NT2/D1 (cell line): Measurements from ENCODE around the gene PTBP3.

Experiments used
- DNase-seq: peaks from one replicate; pipeline ENCODE4 v3.0.0-alpha.2; 2011; ENCODE audit warnings: low read depth, low spot score
- H3K27me3 ChIP-seq: 2 replicates; pipeline ENCODE4 v1.6.0; 2011; ENCODE audit warnings: mild to moderate bottlenecking; ENCODE audit not compliant: insufficient read length, insufficient read depth
- H3K36me3 ChIP-seq: 2 replicates; pipeline ENCODE4 v1.6.1; 2011; ENCODE audit warnings: mild to moderate bottlenecking, low read length, mixed read lengths; ENCODE audit not compliant: insufficient read depth, insufficient read length
- H3K4me1 ChIP-seq: 2 replicates; pipeline ENCODE4 v1.5.1; 2011; ENCODE audit not compliant: insufficient read depth, insufficient read length
- H3K4me3 ChIP-seq: 2 replicates; pipeline ENCODE4 v1.5.1; 2011; ENCODE audit warnings: low read depth; ENCODE audit not compliant: insufficient read length
- H3K9ac ChIP-seq: 2 replicates; pipeline ENCODE4 v1.6.0; 2011; ENCODE audit warnings: low read depth; ENCODE audit not compliant: insufficient read length
- H3K9me3 ChIP-seq: 2 replicates; pipeline ENCODE4 v1.5.1; 2011; ENCODE audit warnings: mild to moderate bottlenecking, low read length; ENCODE audit not compliant: insufficient read depth
- SUZ12 ChIP-seq: IDR thresholded peaks from 2 replicates; pipeline ENCODE4 v1.6.1; 2011; ENCODE audit not compliant: insufficient read length, insufficient read depth; ENCODE audit errors: extremely low read depth
- YY1 ChIP-seq: IDR thresholded peaks from 2 replicates; pipeline ENCODE4 v1.6.1; 2011; ENCODE audit not compliant: insufficient read length, insufficient read depth
- ZNF274 ChIP-seq: IDR thresholded peaks from 2 replicates; pipeline ENCODE4 v1.6.1; 2011; ENCODE audit warnings: mild to moderate bottlenecking, low read depth, low read length

PTBP3 gene

GRCh38 chr9:112226091-112226490, 107.3 kb downstream of the PTBP3 start:
- H3K9ac ChIP-seq, result no peak overlapping the region
- TF ChIP-seq SUZ12 (no peak), ZNF274 (no peak), YY1 (no peak)
- peaks cover 69% of the 10 kb centered on the region for H3K36me3 ChIP-seq

GRCh38 chr9:112224401-112225289, 108.8 kb downstream of the PTBP3 start:
- DNase-seq, result no peak
- H3K36me3 ChIP-seq, result peaks cover 68% of the 10 kb centered on the region
- H3K9ac ChIP-seq, result no peak overlapping the region
- no peaks in the 10 kb centered on the region for H3K4me1 ChIP-seq
- TF ChIP-seq YY1 (no peak), ZNF274 (no peak), SUZ12 (no peak)
- no peaks in the 10 kb centered on the region for H3K9me3 ChIP-seq
- H3K4me3 ChIP-seq, result no peak overlapping the region
- no peaks in the 10 kb centered on the region for H3K27me3 ChIP-seq

More at GRCh38 chr9:112226091-112226490, 107.3 kb downstream of the PTBP3 start:
- DNase-seq, result no peak
- H3K4me1 ChIP-seq, result no peaks in the 10 kb centered on the region
- no peak overlapping the region for H3K4me3 ChIP-seq
- no peaks in the 10 kb centered on the region for H3K9me3 ChIP-seq
- no peaks in the 10 kb centered on the region for H3K27me3 ChIP-seq

DNA sequence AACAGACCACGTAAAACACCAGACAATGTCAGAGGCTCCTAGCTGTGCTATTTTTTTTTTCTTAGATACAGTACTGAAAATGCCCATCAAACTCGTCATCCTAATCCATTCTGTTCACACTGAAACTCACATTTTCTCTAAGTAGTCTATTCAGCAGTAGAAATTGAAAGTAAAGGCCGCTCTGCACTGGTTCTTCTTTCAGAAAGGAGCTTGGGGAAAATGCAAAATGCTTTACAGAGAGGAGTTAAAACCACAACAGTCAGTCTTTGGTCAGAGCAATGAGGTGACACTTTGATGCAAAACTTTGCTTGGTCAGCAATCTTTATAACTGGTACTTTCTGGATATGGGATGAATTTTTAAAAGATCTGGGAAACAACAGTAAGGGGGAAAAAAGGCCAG, 114.5 kb downstream of the PTBP3 start:
- Histone ChIP-seq H3K27me3 (no peaks in the 10 kb centered on the region), H3K9ac (no peak overlapping the region), H3K36me3 (peaks cover 40% of the 10 kb centered on the region), H3K4me3 (no peak overlapping the region), H3K9me3 (no peaks in the 10 kb centered on the region), H3K4me1 (no peaks in the 10 kb centered on the region)
- DNase-seq, result no peak
- TF ChIP-seq YY1 (no peak), SUZ12 (no peak), ZNF274 (no peak)

DNA sequence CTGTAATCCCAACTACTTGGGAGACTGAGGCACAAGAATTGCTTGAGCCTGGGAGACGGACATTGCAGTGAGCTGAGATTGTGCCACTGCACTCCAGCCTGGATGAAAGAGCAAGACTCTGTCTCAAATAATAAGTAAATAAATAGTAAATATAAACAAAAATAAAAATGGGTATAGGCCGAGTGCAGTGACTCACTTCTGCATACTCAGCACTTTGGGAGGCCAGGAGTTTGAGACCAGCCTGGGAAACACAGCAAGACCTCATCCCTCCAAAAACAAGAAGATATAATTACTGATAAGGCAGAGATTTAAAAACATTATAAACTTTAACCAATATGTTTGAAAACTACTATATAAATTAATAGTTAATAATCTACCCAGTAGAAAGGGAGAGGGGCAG, 120.5 kb downstream of the PTBP3 start:
- Histone ChIP-seq H3K27me3 (no peaks in the 10 kb centered on the region), H3K36me3 (peaks cover 32% of the 10 kb centered on the region), H3K9ac (no peak overlapping the region), H3K4me1 (no peaks in the 10 kb centered on the region), H3K9me3 (peaks cover 5% of the 10 kb centered on the region), H3K4me3 (no peak overlapping the region)
- no peak for DNase-seq
- no peak for TF ChIP-seq SUZ12
- TF ChIP-seq YY1, result no peak
- TF ChIP-seq ZNF274, result no peak

DNA sequence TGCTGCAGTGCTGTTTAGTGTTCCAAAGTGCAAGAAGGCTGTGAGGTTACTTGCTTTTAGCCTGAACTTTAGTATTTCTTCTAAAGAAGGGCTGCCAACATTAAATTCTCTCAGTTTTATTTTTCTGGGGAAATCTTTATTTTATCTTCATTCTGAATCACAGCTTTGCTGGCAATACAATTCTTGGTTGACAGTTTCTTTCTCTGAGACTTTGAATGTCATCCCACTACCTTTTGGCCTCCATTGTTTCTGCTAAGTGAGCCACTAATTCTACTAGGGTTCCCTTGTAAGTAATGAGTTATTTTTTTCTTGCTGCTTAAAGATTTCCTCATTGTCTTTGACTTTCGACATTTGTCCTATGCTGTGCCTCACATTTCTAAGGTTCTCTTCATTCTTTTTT, 126.0 kb downstream of the PTBP3 start:
- no peaks in the 10 kb centered on the region for H3K27me3 ChIP-seq
- H3K4me1 ChIP-seq, result no peaks in the 10 kb centered on the region
- no peak overlapping the region for H3K4me3 ChIP-seq
- DNase-seq, result no peak
- TF ChIP-seq SUZ12 (no peak), ZNF274 (no peak), YY1 (no peak)
- no peak overlapping the region for H3K9ac ChIP-seq
- H3K9me3 ChIP-seq, result peaks cover 15% of the 10 kb centered on the region
- peaks cover 23% of the 10 kb centered on the region for H3K36me3 ChIP-seq

DNA sequence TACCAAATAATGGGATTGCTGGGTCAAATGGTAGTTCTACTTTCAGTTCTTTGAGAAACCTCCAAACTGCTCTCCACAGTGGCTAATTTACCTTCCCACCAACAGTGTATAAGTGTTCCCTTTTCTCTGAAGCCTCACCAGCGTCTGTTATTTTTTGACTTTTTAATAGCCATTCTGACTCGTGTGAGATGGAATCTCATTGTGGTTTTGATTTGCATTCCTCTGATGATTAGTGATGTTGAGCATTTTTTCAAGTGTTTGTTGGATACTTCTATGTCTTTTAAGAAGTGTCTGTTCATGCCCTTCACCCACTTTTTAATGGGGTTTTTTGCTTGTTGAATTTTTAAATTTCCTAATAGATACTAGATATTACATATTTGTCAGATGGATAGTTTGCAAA, 129.9 kb downstream of the PTBP3 start:
- Histone ChIP-seq H3K36me3 (peaks cover 7% of the 10 kb centered on the region), H3K4me1 (no peaks in the 10 kb centered on the region), H3K9ac (no peak overlapping the region), H3K4me3 (no peak overlapping the region), H3K9me3 (peaks cover 15% of the 10 kb centered on the region), H3K27me3 (no peaks in the 10 kb centered on the region)
- no peak for DNase-seq
- TF ChIP-seq ZNF274, result no peak
- no peak for TF ChIP-seq SUZ12
- TF ChIP-seq YY1, result no peak

DNA sequence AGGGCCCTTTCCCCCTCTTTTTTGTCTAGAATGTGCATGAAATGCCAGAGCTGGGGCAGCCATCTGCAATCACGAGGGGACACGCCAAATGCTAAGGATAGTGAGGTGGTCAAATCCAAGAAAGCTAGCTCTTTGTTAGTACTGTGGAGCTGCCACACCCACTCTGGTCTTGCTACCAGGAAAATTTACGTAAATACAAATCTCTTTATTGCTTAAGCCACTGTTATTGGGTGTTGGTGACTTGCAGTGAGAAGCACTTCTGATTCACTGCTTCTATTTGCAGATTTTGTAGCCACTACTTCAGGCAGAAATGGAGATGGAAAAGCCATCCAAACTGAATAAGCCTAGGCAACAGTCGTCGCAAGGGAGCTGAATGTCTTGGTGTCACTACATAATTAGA, 132.7 kb downstream of the PTBP3 start:
- DNase-seq, result no peak
- TF ChIP-seq YY1 (no peak), SUZ12 (no peak)
- H3K4me3 ChIP-seq, result no peak overlapping the region
- no peaks in the 10 kb centered on the region for H3K27me3 ChIP-seq
- H3K9ac ChIP-seq, result no peak overlapping the region
- no peaks in the 10 kb centered on the region for H3K9me3 ChIP-seq
- H3K36me3 ChIP-seq, result no peaks in the 10 kb centered on the region
- H3K4me1 ChIP-seq, result no peaks in the 10 kb centered on the region

DNA sequence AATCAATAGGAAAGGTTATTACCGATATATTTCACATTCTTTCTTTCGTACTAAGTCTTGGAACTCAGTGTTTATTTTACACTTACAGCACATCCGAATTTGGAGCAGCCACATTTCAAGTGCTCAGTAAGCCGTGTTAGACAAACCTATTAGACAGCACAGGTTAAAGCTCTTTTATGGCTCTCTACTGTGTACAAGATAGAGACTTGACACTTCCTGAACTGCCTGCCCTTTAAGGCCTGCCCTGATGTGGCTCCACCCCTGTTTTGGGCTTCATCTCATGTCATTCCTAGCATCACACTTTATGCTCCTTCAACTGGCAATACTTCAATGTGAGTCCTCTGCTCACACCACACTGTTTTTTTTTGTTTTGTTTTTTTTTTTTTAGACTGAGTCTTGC, 134.8 kb downstream of the PTBP3 start:
- H3K9me3 ChIP-seq, result no peaks in the 10 kb centered on the region
- H3K4me3 ChIP-seq, result no peak overlapping the region
- no peak for DNase-seq
- no peaks in the 10 kb centered on the region for H3K4me1 ChIP-seq
- no peaks in the 10 kb centered on the region for H3K27me3 ChIP-seq
- H3K36me3 ChIP-seq, result no peaks in the 10 kb centered on the region
- no peak overlapping the region for H3K9ac ChIP-seq
- TF ChIP-seq SUZ12 (no peak), ZNF274 (no peak), YY1 (no peak)
